Nephron progenitor cell (in vitro differentiated cells): ENCODE data around the gene DRD4.
"Not testable (repeated sequence)": the region's sequence is repeated elsewhere in the genome, so short reads cannot be mapped to it uniquely, and the experiment has no call there.

ENCODE experiments used
- DNase-seq: peaks from one replicate; pipeline ENCODE4 v3.0.0; 2021
- H3K27ac Mint-ChIP-seq: 2 replicates; pipeline ENCODE4 v1.8.0; 2021; ENCODE audit warnings: mild to moderate bottlenecking, moderate library complexity, mixed read lengths
- H3K27me3 Mint-ChIP-seq: 2 replicates; pipeline ENCODE4 v1.8.0; 2021; ENCODE audit warnings: mild to moderate bottlenecking, low read depth, mixed read lengths; ENCODE audit not compliant: poor library complexity
- H3K36me3 Mint-ChIP-seq: 2 replicates; pipeline ENCODE4 v1.8.0; 2021; ENCODE audit warnings: low read depth, mixed read lengths
- H3K4me1 Mint-ChIP-seq: 2 replicates; pipeline ENCODE4 v1.8.0; 2021; ENCODE audit warnings: mixed read lengths
- H3K4me3 Mint-ChIP-seq: 2 replicates; pipeline ENCODE4 v1.8.0; 2021; ENCODE audit warnings: mild to moderate bottlenecking, moderate library complexity, mixed read lengths
- H3K9me3 Mint-ChIP-seq: 2 replicates; pipeline ENCODE4 v1.8.0; 2021; ENCODE audit warnings: mild to moderate bottlenecking, moderate library complexity, mixed read lengths
- CTCF ChIP-seq: fragments of 200-600 bp; sonication (generic); IDR thresholded peaks from 2 replicates; pipeline ENCODE4 v1.5.0; 2021; ENCODE audit warnings: antibody characterized with exemption

The DRD4 gene

GRCh38 chr11:643366-643765 lies 6.3 kb downstream of the DRD4 start:
- H3K4me1 Mint-ChIP-seq: peaks cover 9% of the 10 kb centered on the region
- H3K27me3 Mint-ChIP-seq: peaks cover 22% of the 10 kb centered on the region
- H3K27ac Mint-ChIP-seq: no peak overlapping the region
- no peak for TF ChIP-seq CTCF
- no peak overlapping the region for H3K4me3 Mint-ChIP-seq
- H3K9me3 Mint-ChIP-seq: no peaks in the 10 kb centered on the region
- H3K36me3 Mint-ChIP-seq: peaks cover 6% of the 10 kb centered on the region
- no peak for DNase-seq

- H3K4me3 Mint-ChIP-seq: no peak overlapping the region
- H3K36me3 Mint-ChIP-seq: peaks cover 14% of the 10 kb centered on the region
- no peak for DNase-seq
- H3K27ac Mint-ChIP-seq: no peak overlapping the region
- peaks cover 15% of the 10 kb centered on the region for H3K27me3 Mint-ChIP-seq
- TF ChIP-seq CTCF: no peak
- H3K9me3 Mint-ChIP-seq: no peaks in the 10 kb centered on the region
- H3K4me1 Mint-ChIP-seq: peaks cover 1% of the 10 kb centered on the region
These were observed 7.0 kb downstream of the DRD4 start for GRCh38 chr11:643849-644738.

GRCh38 chr11:645536-645935 lies 8.5 kb downstream of the DRD4 start:
- peaks cover 22% of the 10 kb centered on the region for H3K36me3 Mint-ChIP-seq
- H3K4me1 Mint-ChIP-seq: no peaks in the 10 kb centered on the region
- DNase-seq: no peak
- peaks cover 9% of the 10 kb centered on the region for H3K27me3 Mint-ChIP-seq
- H3K4me3 Mint-ChIP-seq: no peak overlapping the region
- H3K9me3 Mint-ChIP-seq: no peaks in the 10 kb centered on the region
- TF ChIP-seq CTCF: no peak
- H3K27ac Mint-ChIP-seq: no peak overlapping the region

DNA sequence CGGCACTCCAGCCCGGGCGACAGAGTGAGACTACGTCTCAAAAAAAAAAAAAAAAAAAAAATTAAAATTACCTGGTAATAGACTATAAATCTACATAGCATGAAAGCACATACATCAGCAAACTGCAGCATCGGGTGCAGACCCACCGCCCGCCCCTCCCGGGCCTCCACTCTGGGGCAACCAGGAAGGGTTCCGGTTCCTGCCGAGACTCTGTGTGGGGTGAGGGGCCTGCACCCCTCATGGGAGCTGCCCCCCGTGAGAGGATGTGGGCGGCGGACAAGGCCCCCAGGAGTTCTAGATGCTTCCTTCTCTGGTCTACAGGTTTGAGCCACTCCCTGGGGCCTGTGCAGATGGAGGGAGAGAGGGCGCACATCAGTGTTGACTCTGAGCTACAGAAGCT lies 9.1 kb downstream of the DRD4 start:
- no peak for DNase-seq
- H3K4me1 Mint-ChIP-seq: no peaks in the 10 kb centered on the region
- H3K9me3 Mint-ChIP-seq: no peaks in the 10 kb centered on the region
- H3K4me3 Mint-ChIP-seq: no peak overlapping the region
- peaks cover 29% of the 10 kb centered on the region for H3K36me3 Mint-ChIP-seq
- H3K27ac Mint-ChIP-seq: no peak overlapping the region
- TF ChIP-seq CTCF: no peak
- peaks cover 7% of the 10 kb centered on the region for H3K27me3 Mint-ChIP-seq

DNA sequence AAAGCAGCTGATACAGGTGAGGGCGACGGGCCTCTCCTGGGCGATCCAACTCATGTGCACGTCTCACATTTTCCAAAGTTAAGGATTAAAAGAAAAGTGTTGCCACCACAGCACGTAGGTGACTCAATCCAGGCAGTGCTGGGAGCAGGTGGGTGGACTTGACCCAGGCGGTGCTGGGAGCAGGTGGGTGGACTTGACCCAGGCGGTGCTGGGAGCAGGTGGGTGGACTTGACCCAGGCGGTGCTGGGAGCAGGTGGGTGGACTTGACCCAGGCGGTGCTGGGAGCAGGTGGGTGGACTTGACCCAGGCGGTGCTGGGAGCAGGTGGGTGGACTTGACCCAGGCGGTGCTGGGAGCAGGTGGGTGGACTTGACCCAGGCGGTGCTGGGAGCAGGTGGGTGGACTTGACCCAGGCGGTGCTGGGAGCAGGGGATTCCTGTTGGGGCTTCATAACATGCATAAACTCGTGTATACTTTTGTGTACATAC lies 10.6 kb downstream of the DRD4 start:
- not testable (repeated sequence) for H3K27ac Mint-ChIP-seq, H3K4me1 Mint-ChIP-seq, H3K9me3 Mint-ChIP-seq, H3K27me3 Mint-ChIP-seq, DNase-seq, H3K4me3 Mint-ChIP-seq
- H3K36me3 Mint-ChIP-seq: peaks cover 44% of the 10 kb centered on the region

GRCh38 chr11:650482-650881 lies 13.4 kb downstream of the DRD4 start:
- Mint-ChIP-seq H3K27me3 (no peaks in the 10 kb centered on the region), H3K4me3 (no peak overlapping the region), H3K4me1 (no peaks in the 10 kb centered on the region), H3K27ac (no peak overlapping the region), H3K36me3 (peaks cover 52% of the 10 kb centered on the region), H3K9me3 (no peaks in the 10 kb centered on the region)
- DNase-seq: no peak
- no peak for TF ChIP-seq CTCF

- H3K4me1 Mint-ChIP-seq, H3K4me3 Mint-ChIP-seq: not testable (repeated sequence)
These were observed 16.1 kb downstream of the DRD4 start for GRCh38 chr11:653136-653535.

More at GRCh38 chr11:653136-653535, 16.1 kb downstream of the DRD4 start:
- H3K9me3 Mint-ChIP-seq, H3K27ac Mint-ChIP-seq, DNase-seq, H3K27me3 Mint-ChIP-seq: not testable (repeated sequence)
- peaks cover 47% of the 10 kb centered on the region for H3K36me3 Mint-ChIP-seq
